H1 (cell line): Measurements from ENCODE around the gene DIPK2A. TPM values are rescaled to one million over a fixed set of nuclear protein-coding genes. Genes with fewer than 3 reads are reported as not detected.

Experiments
- CTCF ChIA-PET: fragments of 300-600 bp; sonication (Branson Sonifier 250); formaldehyde crosslinking; loops from one replicate; lab custom pipeline; 2021; ENCODE audit not compliant: partially characterized antibody; lab: Charles Lee
- POLR2A ChIA-PET: fragments of 300-600 bp; sonication (Branson Sonifier 250); formaldehyde crosslinking; loops from one replicate; lab custom pipeline; 2021; ENCODE audit warnings: inconsistent platforms; ENCODE audit not compliant: partially characterized antibody; lab: Charles Lee
- DNase-seq, 2 experiments: peaks; one replicate each; pipeline versions ENCODE4 v3.0.0 to v3.0.0-alpha.2; 2010 to 2022; ENCODE audit warnings: low spot score in 2 of 2, low read depth in 1 of 2, mixed read lengths in 1 of 2
- FAIRE-seq: peaks from 2 replicates; lab custom pipeline; 2011; peaks lifted over from hg19 to GRCh38; lab: Jason Lieb, UNC
- H2AFZ ChIP-seq: 2 replicates; pipeline ENCODE4 v1.8.1; 2012; ENCODE audit warnings: low read length, inconsistent platforms
- H2AK5ac ChIP-seq: 2 replicates; pipeline ENCODE4 v1.6.1; 2013; ENCODE audit warnings: low read depth, low read length
- H2BK120ac ChIP-seq: replicated peaks from 2 replicates; pipeline ENCODE3; 2013; ENCODE audit warnings: low read depth, low read length, inconsistent platforms
- H2BK12ac ChIP-seq: 2 replicates; pipeline ENCODE4 v1.6.1; 2013; ENCODE audit warnings: low read depth, low read length
- H2BK15ac ChIP-seq: 2 replicates; pipeline ENCODE4 v1.6.1; 2013; ENCODE audit warnings: low read length
- H2BK20ac ChIP-seq: 2 replicates; pipeline ENCODE4 v1.6.1; 2013; ENCODE audit warnings: low read length
- H2BK5ac ChIP-seq: 2 replicates; pipeline ENCODE4 v1.6.1; 2013; ENCODE audit warnings: low read depth, low read length
- H3K14ac ChIP-seq: 2 replicates; pipeline ENCODE4 v1.6.1; 2013; ENCODE audit warnings: inconsistent platforms; ENCODE audit not compliant: insufficient read length
- H3K18ac ChIP-seq: 2 replicates; pipeline ENCODE4 v1.6.1; 2013; ENCODE audit warnings: low read length; ENCODE audit errors: extremely low read depth
- H3K23ac ChIP-seq: 2 replicates; pipeline ENCODE4 v1.6.1; 2013; ENCODE audit warnings: inconsistent platforms; ENCODE audit not compliant: insufficient read length
- H3K23me2 ChIP-seq: 2 replicates; pipeline ENCODE4 v1.6.1; 2013; ENCODE audit warnings: low read depth, low read length
- H3K27ac ChIP-seq: 2 replicates; pipeline ENCODE4 v1.6.1; 2011; ENCODE audit warnings: low read depth, low read length, inconsistent platforms
- H3K27me3 ChIP-seq, 4 experiments: replicated peaks in 1 of 4; 1 replicate in 1 of 4; 2 replicates in 3 of 4; pipeline versions ENCODE4 v1.6.1 to v1.8.1; 2011 to 2013; ENCODE audit warnings: low read length in 3 of 4, mild to moderate bottlenecking in 3 of 4, inconsistent platforms in 2 of 4, mixed read lengths in 2 of 4, moderate library complexity in 1 of 4; ENCODE audit not compliant: control insufficient read depth in 3 of 4, insufficient read depth in 3 of 4; ENCODE audit errors: extremely low read depth in 1 of 4
- H3K36me3 ChIP-seq, 4 experiments: 2 replicates each; pipeline versions ENCODE4 v1.6.1 to v1.8.1; 2011 to 2013; ENCODE audit warnings: mild to moderate bottlenecking in 4 of 4, low read length in 3 of 4, moderate library complexity in 2 of 4, control low read depth in 1 of 4, inconsistent platforms in 1 of 4; ENCODE audit not compliant: insufficient read depth in 4 of 4, control insufficient read depth in 2 of 4
- H3K4ac ChIP-seq: replicated peaks from 2 replicates; pipeline ENCODE3; 2013; ENCODE audit warnings: low read length, low read depth, mixed read lengths, inconsistent platforms; ENCODE audit not compliant: insufficient read length
- H3K4me1 ChIP-seq, 4 experiments: replicated peaks in 1 of 4; 1 replicate in 1 of 4; 2 replicates in 3 of 4; pipeline versions ENCODE4 v1.6.1 to v1.8.1; 2011 to 2013; ENCODE audit warnings: low read length in 3 of 4, inconsistent platforms in 2 of 4, mixed read lengths in 1 of 4; ENCODE audit not compliant: insufficient read depth in 4 of 4, control insufficient read depth in 3 of 4
- H3K4me2 ChIP-seq, 2 experiments: 2 replicates each; pipeline versions ENCODE4 v1.6.1 to v1.8.1; 2011 to 2013; ENCODE audit warnings: low read depth in 2 of 2, low read length in 2 of 2, control low read depth in 1 of 2, inconsistent platforms in 1 of 2, mild to moderate bottlenecking in 1 of 2; ENCODE audit not compliant: insufficient read depth in 1 of 2
- H3K4me3 ChIP-seq, 4 experiments: fragments of 200-600, 300-600 bp in 1 of 4; sonication (generic), shearing (Covaris generic), sonication (Bioruptor Twin) in 1 of 4; 2 replicates each; pipeline versions ENCODE4 v1.5.1 to v1.8.1; 2011 to 2016; ENCODE audit warnings: low read length in 4 of 4, low read depth in 3 of 4, control low read depth in 2 of 4, inconsistent platforms in 2 of 4, mild to moderate bottlenecking in 2 of 4, mixed read lengths in 1 of 4, moderate library complexity in 1 of 4; ENCODE audit not compliant: insufficient read depth in 2 of 4; ENCODE audit errors: extremely low read depth in 1 of 4
- H3K56ac ChIP-seq: replicated peaks from 2 replicates; pipeline ENCODE3; 2013; ENCODE audit warnings: low read depth, mild to moderate bottlenecking, mixed read lengths, low read length, inconsistent platforms; ENCODE audit not compliant: insufficient read length
- H3K79me1 ChIP-seq: 2 replicates; pipeline ENCODE4 v1.6.1; 2013; ENCODE audit warnings: low read depth, low read length, control low read depth
- H3K79me2 ChIP-seq, 2 experiments: 2 replicates each; pipeline versions ENCODE4 v1.6.1 to v1.8.1; 2012 to 2013; ENCODE audit warnings: low read length in 2 of 2, mild to moderate bottlenecking in 2 of 2, inconsistent platforms in 1 of 2; ENCODE audit not compliant: insufficient read depth in 2 of 2, control insufficient read depth in 1 of 2
- H3K9ac ChIP-seq, 4 experiments: replicated peaks in 1 of 4; 1 replicate in 1 of 4; 2 replicates in 3 of 4; pipeline versions ENCODE4 v1.6.1 to v1.8.1; 2011 to 2013; ENCODE audit warnings: low read depth in 3 of 4, low read length in 3 of 4, control low read depth in 2 of 4, mild to moderate bottlenecking in 2 of 4, moderate library complexity in 2 of 4, inconsistent platforms in 1 of 4; ENCODE audit errors: extremely low read depth in 1 of 4
- H3K9me3 ChIP-seq, 2 experiments: 2 replicates each; pipeline versions ENCODE4 v1.6.1 to v1.8.1; 2012 to 2013; ENCODE audit warnings: mild to moderate bottlenecking in 2 of 2, moderate library complexity in 2 of 2, control low read depth in 1 of 2, inconsistent platforms in 1 of 2, low read depth in 1 of 2, low read length in 1 of 2, mixed read lengths in 1 of 2; ENCODE audit not compliant: insufficient read depth in 2 of 2
- H4K20me1 ChIP-seq, 2 experiments: replicated peaks in 1 of 2; 2 replicates each; pipeline versions ENCODE3 to v1.8.1; 2011 to 2013; ENCODE audit warnings: inconsistent platforms in 2 of 2, low read length in 2 of 2, mild to moderate bottlenecking in 1 of 2; ENCODE audit not compliant: insufficient read depth in 2 of 2, control insufficient read depth in 1 of 2
- H4K5ac ChIP-seq: 2 replicates; pipeline ENCODE4 v1.6.1; 2013; ENCODE audit warnings: low read length, low read depth, mixed read lengths, inconsistent platforms; ENCODE audit not compliant: insufficient read length
- H4K8ac ChIP-seq: 2 replicates; pipeline ENCODE4 v1.8.0; 2013; ENCODE audit warnings: mild to moderate bottlenecking, moderate library complexity, low read length, inconsistent platforms; ENCODE audit not compliant: insufficient read depth; ENCODE audit errors: extremely low read depth
- H4K91ac ChIP-seq: replicated peaks from 2 replicates; pipeline ENCODE3; 2013; ENCODE audit warnings: low read length, mixed read lengths, inconsistent platforms; ENCODE audit not compliant: insufficient read length
- BCL11A ChIP-seq, 2 experiments: IDR thresholded peaks; one replicate each; pipeline ENCODE4 v1.6.1; 2011; ENCODE audit warnings: low read depth in 2 of 2, low read length in 2 of 2, mild to moderate bottlenecking in 2 of 2
- EZH2 ChIP-seq: fragments of 200-600 bp; sonication (generic); IDR thresholded peaks from 2 replicates; pipeline ENCODE4 v1.7.1; 2012; ENCODE audit warnings: low read depth, mild to moderate bottlenecking, moderate library complexity, low read length, inconsistent platforms; ENCODE audit not compliant: severe bottlenecking
- GTF2F1 ChIP-seq: IDR thresholded peaks from 2 replicates; pipeline ENCODE4 v1.6.1; 2012; ENCODE audit warnings: low read depth, low read length, improper control_type of control experiment, borderline replicate concordance
- JUND ChIP-seq: IDR thresholded peaks from 2 replicates; pipeline ENCODE4 v1.6.1; 2011; ENCODE audit warnings: mild to moderate bottlenecking, improper control_type of control experiment, low read length
- NANOG ChIP-seq: IDR thresholded peaks from 2 replicates; pipeline ENCODE4 v1.6.1; 2011; ENCODE audit warnings: low read length, low read depth, mild to moderate bottlenecking, inconsistent platforms; ENCODE audit not compliant: insufficient read depth, poor library complexity, severe bottlenecking
- RXRA ChIP-seq: IDR thresholded peaks from 2 replicates; pipeline ENCODE4 v1.6.1; 2011; ENCODE audit warnings: low read depth, mild to moderate bottlenecking, low read length, moderate library complexity; ENCODE audit not compliant: insufficient read depth
- TCF12 ChIP-seq: IDR thresholded peaks from 2 replicates; pipeline ENCODE4 v1.6.1; 2011; ENCODE audit warnings: low read depth, mild to moderate bottlenecking, low read length
- polyA plus RNA-seq, 7 experiments: library from polyadenylated mRNA; depleted of rRNA in 3 of 7; stranded (reverse) in 5 of 7; unstranded in 2 of 7; fragments of >200 nt in 5 of 7; fragments of 200-250 nt in 2 of 7; gene quantifications; 1 replicate in 5 of 7; 2 replicates in 1 of 7; 4 replicates in 1 of 7; pipeline versions ENCODE4 v1.2.1 to v1.2.3, GENCODE V29; 2011 to 2013; ENCODE audit warnings: missing spikeins in 2 of 7, mixed read lengths in 2 of 7
- total RNA-seq: library from RNA; stranded (reverse); fragmentation: NEBNext Ultra II Directional; extraction: Animal tissue kit (Norgen Biotek cat#: 25700); gene quantifications from 2 replicates; pipeline ENCODE4 v1.2.1, GENCODE V29; 2021

Gene DIPK2A
- total and polyA plus RNA-seq, 2 of the 8 experiments (the other 6 are each of a cell fraction or from before 2014, with no cell fraction given) = 18.4 to 28.7 TPM

- CTCF ChIA-PET = interaction anchor here (0.6 to 1.1 kb wide), 3 partner anchors 64 to 1745 kb away, joined by 3 to 5 read pairs (median 4); no protein-coding TSS in a partner anchor
- Histone ChIP-seq H3K4me2 (no peak overlapping the region), H3K23ac (no peak overlapping the region), H3K27me3 (no peaks in the 10 kb centered on the region), H3K9ac (no peak overlapping the region), H4K20me1 (no peaks in the 10 kb centered on the region), H2AFZ (no peak overlapping the region), H3K79me1 (no peaks in the 10 kb centered on the region), H3K79me2 (no peaks in the 10 kb centered on the region), H3K27ac (no peak overlapping the region), H3K9me3 (no peaks in the 10 kb centered on the region), H3K4ac (no peak overlapping the region), H4K8ac (no peak overlapping the region), H2BK120ac (no peak overlapping the region), H3K18ac (no peak overlapping the region), H4K91ac (no peak overlapping the region), H3K36me3 (no peaks in the 10 kb centered on the region), H2AK5ac (no peak overlapping the region), H2BK12ac (no peak overlapping the region), H3K23me2 (no peaks in the 10 kb centered on the region), H4K5ac (no peak overlapping the region), H3K4me1 (no peaks in the 10 kb centered on the region), H2BK5ac (no peak overlapping the region), H3K56ac (no peak overlapping the region), H3K14ac (no peak overlapping the region), H3K4me3 (no peak overlapping the region), H2BK15ac (no peak overlapping the region), H2BK20ac (no peak overlapping the region)
- POLR2A ChIA-PET = interaction anchor here (1.4 kb wide), 1 partner anchor 13 kb away, joined by 4 read pairs; the partner anchor contains the start of gene DIPK2A
- no peak for DNase-seq
- no peak for TF ChIP-seq EZH2
- TF ChIP-seq RXRA = no peak
- TF ChIP-seq JUND = no peak
- TF ChIP-seq BCL11A (IDR thresholded peaks at IDR 0.05; ENCODE audit: low read depth in 2 of 2, low read length in 2 of 2) = no peak
- TF ChIP-seq NANOG = no peak
- TF ChIP-seq TCF12 = no peak
- TF ChIP-seq GTF2F1 = no peak
- FAIRE-seq = no peak
These were observed 14.2 kb upstream of the DIPK2A start for GRCh38 chr3:143957453-143957852.
